GM12891 (cell line): ENCODE measurements around the gene CRACR2B.

Experiments used
- PAX5 ChIP-seq: IDR thresholded peaks from 2 replicates; pipeline ENCODE4 v1.6.1; 2011; ENCODE audit warnings: low read length, moderate library complexity, mild to moderate bottlenecking; ENCODE audit not compliant: insufficient read depth, severe bottlenecking
- POLR2A ChIP-seq: IDR thresholded peaks from 2 replicates; pipeline ENCODE4 v1.6.1; 2011; ENCODE audit warnings: low read depth, low read length, control low read depth
- SPI1 ChIP-seq: IDR thresholded peaks from 2 replicates; pipeline ENCODE4 v1.6.1; 2011; ENCODE audit warnings: low read depth, low read length, control low read depth

GRCh38 chr11:819943-820649, 7.6 kb upstream of the CRACR2B start:
- TF ChIP-seq SPI1, result no peak
- TF ChIP-seq PAX5, result no peak
- no peak for TF ChIP-seq POLR2A
